Measurements from ENCODE around the gene TOMM40L. TPM values are rescaled to one million over a fixed set of nuclear protein-coding genes. Genes with fewer than 3 reads are reported as not detected.

Gene TOMM40L
- polyA plus RNA-seq, 1 experiment, result 13.1 TPM

- ChIA-PET POLR2A (interaction anchor here (0.6 kb wide), 2 partner anchors 79 to 142 kb away, joined by 3 to 6 read pairs; partner anchors contain the start of genes NIT1 and PFDN2), CTCF (interaction anchor here (0.5 to 2.9 kb wide), 10 partner anchors 10 to 40 kb away, joined by 3 to 18 read pairs (median 4); partner anchors contain the start of genes B4GALT3 and TOMM40L)
- Histone ChIP-seq H3K36me3 (ENCODE audit: control insufficient read depth, insufficient read depth, low read length) (peaks cover 8% of the 10 kb centered on the region), H3K4me3 (ENCODE audit: low read depth, low read length) (peak overlapping the region; percentile 40), H3K27me3 (ENCODE audit: control insufficient read depth, insufficient read depth, low read length) (no peaks in the 10 kb centered on the region)
- TF ChIP-seq CTCF (IDR thresholded peaks at IDR 0.05; ENCODE audit: insufficient read depth, low read depth, low read length), result no peak
- DNase-seq (ENCODE audit: low read depth), result peak; percentile 71
These were observed 29.1 kb upstream of the TOMM40L start for GRCh38 chr1:161196521-161197451.

GRCh38 chr1:161197560-161198193 lies 28.2 kb upstream of the TOMM40L start:
- no peak for TF ChIP-seq CTCF (IDR thresholded peaks at IDR 0.05; ENCODE audit: insufficient read depth, low read depth, low read length)
- Histone ChIP-seq H3K36me3 (ENCODE audit: control insufficient read depth, insufficient read depth, low read length) (peaks cover 5% of the 10 kb centered on the region), H3K4me3 (ENCODE audit: low read depth, low read length) (peak overlapping the region; percentile 40), H3K27me3 (ENCODE audit: control insufficient read depth, insufficient read depth, low read length) (no peaks in the 10 kb centered on the region)
- DNase-seq (ENCODE audit: low read depth), result no peak
- ChIA-PET CTCF (interaction anchor here (0.6 to 2.9 kb wide), 10 partner anchors 9 to 32 kb away, joined by 3 to 18 read pairs (median 3); partner anchors contain the start of genes B4GALT3, PPOX and TOMM40L), POLR2A (no interaction called here)

GRCh38 chr1:161198194-161198896 lies 27.5 kb upstream of the TOMM40L start:
- Histone ChIP-seq H3K36me3 (ENCODE audit: control insufficient read depth, insufficient read depth, low read length) (peaks cover 4% of the 10 kb centered on the region), H3K27me3 (ENCODE audit: control insufficient read depth, insufficient read depth, low read length) (no peaks in the 10 kb centered on the region), H3K4me3 (ENCODE audit: low read depth, low read length) (peak overlapping the region; percentile 40)
- POLR2A ChIA-PET, result no interaction called here
- CTCF ChIA-PET, result interaction anchor here (0.6 to 2.9 kb wide), 5 partner anchors 12 to 184 kb away, joined by 3 to 18 read pairs (median 6); partner anchors contain the start of genes PPOX and TOMM40L
- TF ChIP-seq CTCF (IDR thresholded peaks at IDR 0.05; ENCODE audit: insufficient read depth, low read depth, low read length), result peak; percentile 26; the same call in 1 of the 2 replicates
- DNase-seq (ENCODE audit: low read depth), result no peak

GRCh38 chr1:161198897-161199431 lies 26.9 kb upstream of the TOMM40L start, which contains the start of gene ADAMTS4:
ADAMTS4 (minus strand) TSS chr1:161199054; CDS start chr1:161198627, 427 bp downstream.
- Histone ChIP-seq H3K36me3 (ENCODE audit: control insufficient read depth, insufficient read depth, low read length) (peaks cover 6% of the 10 kb centered on the region), H3K4me3 (ENCODE audit: low read depth, low read length) (peak within 1 kb of the TSS; percentile 40), H3K27me3 (ENCODE audit: control insufficient read depth, insufficient read depth, low read length) (no peaks in the 10 kb centered on the region)
- POLR2A ChIA-PET, result no interaction called here
- CTCF ChIA-PET, result interaction anchor here (1.3 to 2.9 kb wide), 3 partner anchors 12 to 183 kb away, joined by 6 to 18 read pairs (median 10); partner anchors contain the start of gene TOMM40L
- no peak for TF ChIP-seq CTCF (IDR thresholded peaks at IDR 0.05; ENCODE audit: insufficient read depth, low read depth, low read length)
- no peak for DNase-seq (ENCODE audit: low read depth)

Data from BJ (cell line).